Tibial nerve (tissue), 4 donors: ENCODE results near the gene THBS2. TPM values are rescaled to one million over a fixed set of nuclear protein-coding genes. Genes with fewer than 3 reads are reported as not detected.
A peak's percentile ranks its signal among the peaks of the same experiment; 100 is the strongest.

ENCODE experiments used
- DNase-seq, 2 donors: peaks; one replicate each; pipeline ENCODE4 v3.0.0-alpha.2; 2019; ENCODE audit warnings: low spot score in 2 of 2
- H3K27ac ChIP-seq, 4 donors: fragments of 200-600 bp; sonication (generic) in 3 of 4; one replicate each; pipeline ENCODE4 v1.5.1; 2017 to 2019; ENCODE audit warnings: mild to moderate bottlenecking in 1 of 4
- H3K27me3 ChIP-seq, 2 donors: fragments of 200-600 bp; sonication (generic) in 1 of 2; one replicate each; pipeline versions ENCODE4 v1.5.1 to v1.6.0; 2017 to 2019
- H3K36me3 ChIP-seq, 3 donors: fragments of 200-600 bp; sonication (generic); one replicate each; pipeline ENCODE4 v1.5.1; 2018 to 2019
- H3K4me1 ChIP-seq, 4 donors: fragments of 200-600 bp; sonication (generic) in 3 of 4; one replicate each; pipeline ENCODE4 v1.5.1; 2017 to 2019
- H3K4me3 ChIP-seq, 4 donors: fragments of 200-600 bp; sonication (generic) in 3 of 4; one replicate each; pipeline ENCODE4 v1.5.1; 2017 to 2019; ENCODE audit warnings: mild to moderate bottlenecking in 1 of 4, moderate library complexity in 1 of 4
- H3K9me3 ChIP-seq, 4 donors: fragments of 200-600 bp; sonication (generic) in 3 of 4; one replicate each; pipeline ENCODE4 v1.5.1; 2017 to 2019
- EP300 ChIP-seq, 2 donors: sonication (generic); formaldehyde crosslinking; IDR thresholded peaks; one replicate each; pipeline ENCODE4 v1.6.1; 2017; ENCODE audit warnings: antibody characterized with exemption in 2 of 2, mild to moderate bottlenecking in 1 of 2
- POLR2A ChIP-seq, 2 donors: fragments of 450-650 bp; IDR thresholded peaks; one replicate each; pipeline ENCODE4 v1.6.1; 2017; ENCODE audit warnings: antibody characterized with exemption in 2 of 2, mild to moderate bottlenecking in 2 of 2, moderate library complexity in 2 of 2
- whole genome bisulfite sequencing, 2 donors: methylation state at CpG; one replicate each; pipeline ENCODE4 v1.1.5; 2018; 5-methylcytosine and 5-hydroxymethylcytosine counted together
- total RNA-seq, 4 donors: library from RNA; depleted of rRNA; stranded (reverse); fragments of >200 nt; gene quantifications; one replicate each; pipeline ENCODE4 v1.1.0, GENCODE V29; 2016
- TF ChIP-seq, protein P1 (sequence below), 5 experiments: fragments of 200-600 bp in 3 of 5; fragments of 450-650 bp in 2 of 5; sonication (generic) in 3 of 5; IDR thresholded peaks; one replicate each; pipeline ENCODE4 v1.5.1; 2016 to 2019; ENCODE audit warnings: antibody characterized with exemption in 5 of 5, mild to moderate bottlenecking in 3 of 5, moderate library complexity in 2 of 5

The THBS2 gene
- total RNA-seq, 4 donors from 2014 or later: 39.5 to 107 (median 82.7) TPM

DNA sequence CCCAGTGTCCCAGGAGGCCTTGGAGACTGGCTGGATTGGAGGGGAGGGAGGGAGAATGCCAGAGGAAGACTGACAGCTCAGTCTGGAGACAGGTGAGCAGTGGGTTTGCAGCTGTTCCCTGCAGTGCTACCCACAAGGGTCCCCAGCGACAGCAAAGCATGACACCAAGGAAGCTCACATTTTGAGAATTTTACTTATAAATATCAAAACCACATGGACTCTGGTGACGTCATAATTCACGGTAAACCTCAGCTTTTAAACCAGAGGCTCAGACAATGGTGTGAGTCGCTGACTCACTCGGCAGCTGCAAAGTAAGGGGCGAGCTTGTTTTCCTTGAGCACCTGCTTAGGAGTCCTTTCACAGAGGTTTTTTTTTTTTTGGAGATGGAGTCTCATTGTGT is 65.2 kb downstream of the THBS2 start:
- H3K4me3 ChIP-seq: no peak overlapping the region
- H3K36me3 ChIP-seq: no peaks in the 10 kb centered on the region
- peak overlapping the region in 3 of 4 donors; percentile 58 to 89 (median 77) for H3K27ac ChIP-seq
- no peak for DNase-seq
- 66 to 74% methylated on average over 6 of the region's 6 CpGs for WGBS, 2 donors
- no peak for TF ChIP-seq POLR2A (IDR thresholded peaks at IDR 0.05)
- TF ChIP-seq, protein P1, sequence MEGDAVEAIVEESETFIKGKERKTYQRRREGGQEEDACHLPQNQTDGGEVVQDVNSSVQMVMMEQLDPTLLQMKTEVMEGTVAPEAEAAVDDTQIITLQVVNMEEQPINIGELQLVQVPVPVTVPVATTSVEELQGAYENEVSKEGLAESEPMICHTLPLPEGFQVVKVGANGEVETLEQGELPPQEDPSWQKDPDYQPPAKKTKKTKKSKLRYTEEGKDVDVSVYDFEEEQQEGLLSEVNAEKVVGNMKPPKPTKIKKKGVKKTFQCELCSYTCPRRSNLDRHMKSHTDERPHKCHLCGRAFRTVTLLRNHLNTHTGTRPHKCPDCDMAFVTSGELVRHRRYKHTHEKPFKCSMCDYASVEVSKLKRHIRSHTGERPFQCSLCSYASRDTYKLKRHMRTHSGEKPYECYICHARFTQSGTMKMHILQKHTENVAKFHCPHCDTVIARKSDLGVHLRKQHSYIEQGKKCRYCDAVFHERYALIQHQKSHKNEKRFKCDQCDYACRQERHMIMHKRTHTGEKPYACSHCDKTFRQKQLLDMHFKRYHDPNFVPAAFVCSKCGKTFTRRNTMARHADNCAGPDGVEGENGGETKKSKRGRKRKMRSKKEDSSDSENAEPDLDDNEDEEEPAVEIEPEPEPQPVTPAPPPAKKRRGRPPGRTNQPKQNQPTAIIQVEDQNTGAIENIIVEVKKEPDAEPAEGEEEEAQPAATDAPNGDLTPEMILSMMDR (IDR thresholded peaks at IDR 0.05): no peak
- TF ChIP-seq EP300 (IDR thresholded peaks at IDR 0.05): no peak
- H3K9me3 ChIP-seq: no peaks in the 10 kb centered on the region
- peaks cover 0 to 24% (median 6%) of the 10 kb centered on the region in 4 donors for H3K4me1 ChIP-seq
- no peaks in the 10 kb centered on the region for H3K27me3 ChIP-seq

DNA sequence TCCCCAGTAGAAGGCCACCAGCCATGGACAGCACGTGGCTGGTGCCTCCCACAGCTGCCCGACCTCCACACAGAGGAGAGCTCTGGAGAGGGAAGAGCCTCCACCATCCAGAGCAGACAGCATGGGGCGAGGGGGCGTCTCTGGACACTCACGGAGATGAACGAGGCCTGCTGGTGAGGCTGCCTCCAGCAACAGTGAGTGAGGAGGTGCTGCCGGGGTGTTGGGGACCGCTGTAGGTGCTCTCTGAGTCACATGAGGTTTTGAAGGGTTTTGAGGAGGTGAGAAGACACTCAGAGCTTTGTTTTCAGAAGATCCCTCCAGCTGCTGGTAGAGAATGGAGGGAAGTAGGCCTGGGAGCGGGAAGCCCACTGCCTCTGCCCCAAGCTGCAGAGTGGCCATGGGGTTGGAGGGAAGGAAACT is 65.6 kb downstream of the THBS2 start:
- DNase-seq: no peak
- 78 to 83% methylated on average over 8 to 9 of the region's 9 CpGs for WGBS, 2 donors
- Histone ChIP-seq H3K4me3 (no peak overlapping the region), H3K9me3 (no peaks in the 10 kb centered on the region), H3K27me3 (no peaks in the 10 kb centered on the region), H3K27ac (peak overlapping the region in 1 of 4 donors; percentile 77), H3K4me1 (peaks cover 0 to 24% (median 6%) of the 10 kb centered on the region in 4 donors), H3K36me3 (no peaks in the 10 kb centered on the region)
- TF ChIP-seq EP300 (IDR thresholded peaks at IDR 0.05) (no peak), POLR2A (IDR thresholded peaks at IDR 0.05) (no peak)
- TF ChIP-seq, protein P1 (IDR thresholded peaks at IDR 0.05): no peak

DNA sequence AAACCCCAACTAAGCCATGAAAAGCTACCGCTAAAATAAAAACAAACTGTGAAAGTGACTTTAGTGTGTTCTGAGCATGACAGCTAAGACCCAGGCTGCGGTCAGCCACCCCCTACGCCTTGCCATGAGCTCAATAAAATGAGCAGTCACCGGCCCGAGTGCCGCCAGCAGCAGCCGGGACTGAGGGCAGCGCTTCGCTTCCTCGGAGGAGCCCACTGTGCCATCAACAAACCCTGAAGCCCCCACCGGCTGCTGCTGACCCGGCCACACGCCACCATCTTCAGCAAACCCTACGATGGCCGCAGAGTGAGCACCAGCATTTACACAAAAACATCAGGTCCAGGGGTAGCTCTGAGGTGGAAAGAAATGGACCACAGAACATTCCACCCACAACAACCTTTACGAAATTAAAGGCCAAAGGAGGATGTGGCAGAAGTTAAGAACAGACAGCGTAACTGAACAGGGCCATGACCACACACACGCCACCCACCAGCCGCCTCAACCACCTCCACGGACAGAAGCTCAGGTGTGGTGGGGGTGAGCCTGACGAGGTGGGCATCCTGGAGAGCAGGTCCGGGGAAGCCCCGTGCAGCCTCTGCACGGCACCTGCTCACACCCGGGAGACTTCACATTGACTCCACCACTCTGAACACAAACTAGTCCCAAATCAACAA is 67.0 kb downstream of the THBS2 start:
- Histone ChIP-seq H3K4me1 (peaks cover 0 to 24% (median 6%) of the 10 kb centered on the region in 4 donors), H3K27me3 (no peaks in the 10 kb centered on the region), H3K4me3 (no peak overlapping the region), H3K36me3 (no peaks in the 10 kb centered on the region), H3K27ac (no peak overlapping the region), H3K9me3 (no peaks in the 10 kb centered on the region)
- 85 to 91% methylated on average over 21 to 25 of the region's 25 CpGs for WGBS, 2 donors
- TF ChIP-seq POLR2A (IDR thresholded peaks at IDR 0.05) (no peak), EP300 (IDR thresholded peaks at IDR 0.05) (no peak)
- TF ChIP-seq, protein P1 (IDR thresholded peaks at IDR 0.05): no peak
- DNase-seq: no peak

DNA sequence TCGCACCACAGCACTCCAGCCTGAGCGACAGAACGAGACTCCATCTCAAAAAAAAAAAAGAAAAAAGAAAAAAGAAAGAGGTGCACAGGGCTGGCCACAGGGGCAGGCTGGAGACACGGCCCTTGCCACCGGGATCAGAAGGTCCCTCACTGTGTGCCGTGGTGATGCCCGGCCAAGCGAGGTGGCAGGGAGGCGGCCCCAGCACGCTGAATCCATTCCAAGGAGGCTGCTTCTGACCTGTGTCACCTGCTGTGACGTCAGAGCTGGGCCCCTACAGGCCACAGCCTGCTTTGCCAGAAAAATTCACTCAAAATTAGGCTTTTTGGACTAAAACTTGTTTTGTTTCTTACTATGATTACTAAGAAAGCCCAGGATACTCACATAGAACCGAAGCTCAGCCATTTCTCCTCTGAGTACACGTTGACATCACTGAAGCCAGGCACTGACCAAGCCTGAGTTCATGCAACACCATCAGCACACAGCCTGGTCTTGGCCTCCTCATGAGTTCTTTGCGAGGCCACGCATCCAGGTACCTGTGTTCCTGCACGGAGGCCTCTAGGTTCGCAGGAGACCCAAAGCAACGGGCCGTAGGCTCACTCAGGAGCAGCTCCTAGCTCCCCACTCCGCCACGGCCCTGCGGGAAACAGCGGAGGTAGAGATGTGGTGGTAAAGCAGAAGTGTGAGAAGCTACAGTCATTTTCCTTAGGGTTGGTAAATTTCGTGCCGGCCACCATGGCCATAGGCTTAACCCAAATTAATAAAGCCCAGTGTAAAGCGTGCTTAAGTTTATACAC is 67.8 kb downstream of the THBS2 start:
- no peak for DNase-seq
- no peaks in the 10 kb centered on the region for H3K9me3 ChIP-seq
- H3K4me1 ChIP-seq: peaks cover 0 to 18% (median 5%) of the 10 kb centered on the region in 4 donors
- 90% methylated on average over 26 of the region's 26 CpGs for WGBS, 2 donors
- H3K27me3 ChIP-seq: no peaks in the 10 kb centered on the region
- no peak overlapping the region for H3K4me3 ChIP-seq
- H3K36me3 ChIP-seq: no peaks in the 10 kb centered on the region
- TF ChIP-seq EP300 (IDR thresholded peaks at IDR 0.05) (no peak), POLR2A (IDR thresholded peaks at IDR 0.05) (no peak)
- TF ChIP-seq, protein P1 (IDR thresholded peaks at IDR 0.05): no peak
- no peak overlapping the region for H3K27ac ChIP-seq

DNA sequence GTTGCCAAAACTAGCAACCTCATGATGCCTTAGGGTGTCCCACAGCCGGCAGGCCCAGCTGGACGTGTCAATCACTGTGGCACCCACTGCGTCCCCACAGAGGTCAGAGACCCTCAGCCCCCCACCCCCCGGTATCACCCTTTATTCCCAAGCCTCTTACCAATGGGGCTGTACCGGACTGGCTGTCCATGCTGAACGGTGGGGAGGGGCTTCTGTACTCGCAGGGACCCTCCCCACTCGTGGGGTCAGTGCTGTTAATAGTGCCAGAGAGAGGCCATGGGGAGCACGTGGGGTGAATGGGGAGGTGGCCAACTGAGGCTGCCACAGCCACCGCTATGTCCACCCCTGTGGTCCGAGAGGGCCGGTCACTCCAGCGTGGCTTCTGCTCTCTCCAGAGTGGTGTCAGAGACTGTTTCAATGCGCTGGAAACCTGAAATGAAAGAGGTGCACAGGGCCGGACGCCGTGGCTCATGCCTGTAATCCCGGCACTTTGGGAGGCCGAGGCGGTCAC is 68.6 kb downstream of the THBS2 start:
- no peaks in the 10 kb centered on the region for H3K9me3 ChIP-seq
- H3K4me1 ChIP-seq: peaks cover 0 to 12% (median 4%) of the 10 kb centered on the region in 4 donors
- no peaks in the 10 kb centered on the region for H3K36me3 ChIP-seq
- H3K4me3 ChIP-seq: no peak overlapping the region
- no peak for DNase-seq
- WGBS, 2 donors: 91 to 93% methylated on average over 17 to 20 of the region's 20 CpGs
- H3K27me3 ChIP-seq: no peaks in the 10 kb centered on the region
- no peak overlapping the region for H3K27ac ChIP-seq
- TF ChIP-seq, protein P1 (IDR thresholded peaks at IDR 0.05): no peak
- no peak for TF ChIP-seq POLR2A (IDR thresholded peaks at IDR 0.05)
- TF ChIP-seq EP300 (IDR thresholded peaks at IDR 0.05): no peak
